Trophoblast cell (in vitro differentiated cells and primary cell): Measurements from ENCODE around the gene P2RY2.

ENCODE experiments used
- DNase-seq, 2 donors: peaks; one replicate each; pipeline ENCODE4 v3.0.0-alpha.2; 2016
- H2AFZ ChIP-seq: 2 replicates; pipeline ENCODE4 v1.6.1; 2013; ENCODE audit warnings: low read length, moderate library complexity, mild to moderate bottlenecking; ENCODE audit not compliant: insufficient read depth, poor library complexity
- H2AK5ac ChIP-seq: 2 replicates; pipeline ENCODE4 v1.6.1; 2013; ENCODE audit warnings: mild to moderate bottlenecking, low read length
- H2BK120ac ChIP-seq: 2 replicates; pipeline ENCODE4 v1.6.1; 2013; ENCODE audit warnings: low read length, mild to moderate bottlenecking, moderate library complexity; ENCODE audit not compliant: insufficient read depth, poor library complexity
- H2BK12ac ChIP-seq: 2 replicates; pipeline ENCODE4 v1.6.1; 2013; ENCODE audit warnings: mild to moderate bottlenecking, low read length, moderate library complexity
- H2BK5ac ChIP-seq: 2 replicates; pipeline ENCODE4 v1.6.1; 2013; ENCODE audit warnings: low read length, low read depth, moderate library complexity, mild to moderate bottlenecking; ENCODE audit not compliant: poor library complexity
- H3K14ac ChIP-seq: 2 replicates; pipeline ENCODE4 v1.6.1; 2013; ENCODE audit warnings: mild to moderate bottlenecking, low read length
- H3K18ac ChIP-seq: 2 replicates; pipeline ENCODE4 v1.6.1; 2013; ENCODE audit warnings: mild to moderate bottlenecking, low read length
- H3K23ac ChIP-seq: 2 replicates; pipeline ENCODE4 v1.6.1; 2013; ENCODE audit warnings: low read length
- H3K27ac ChIP-seq: 2 replicates; pipeline ENCODE4 v1.5.1; 2013; ENCODE audit warnings: low read depth, mild to moderate bottlenecking, inconsistent platforms, low read length, moderate library complexity
- H3K27me3 ChIP-seq: 2 replicates; pipeline ENCODE4 v1.6.1; 2013; ENCODE audit warnings: inconsistent platforms, mild to moderate bottlenecking, low read length, moderate library complexity; ENCODE audit not compliant: insufficient read depth
- H3K36me3 ChIP-seq, 2 experiments: 1 replicate in 1 of 2; 2 replicates in 1 of 2; pipeline ENCODE4 v1.6.1; 2013; ENCODE audit warnings: low read length in 2 of 2, mild to moderate bottlenecking in 2 of 2, moderate library complexity in 1 of 2; ENCODE audit not compliant: insufficient read depth in 2 of 2, control insufficient read depth in 1 of 2
- H3K4ac ChIP-seq: 2 replicates; pipeline ENCODE4 v1.6.1; 2013; ENCODE audit warnings: low read depth, mild to moderate bottlenecking, low read length, moderate library complexity
- H3K4me1 ChIP-seq, 2 experiments: 1 replicate in 1 of 2; 2 replicates in 1 of 2; pipeline ENCODE4 v1.6.1; 2013; ENCODE audit warnings: low read length in 2 of 2, mild to moderate bottlenecking in 2 of 2, moderate library complexity in 1 of 2; ENCODE audit not compliant: insufficient read depth in 2 of 2, control insufficient read depth in 1 of 2
- H3K4me2 ChIP-seq: 2 replicates; pipeline ENCODE4 v1.6.1; 2013; ENCODE audit warnings: inconsistent platforms, mild to moderate bottlenecking, low read length, moderate library complexity
- H3K4me3 ChIP-seq: 2 replicates; pipeline ENCODE4 v1.5.1; 2013; ENCODE audit warnings: mild to moderate bottlenecking, low read depth, low read length, inconsistent platforms
- H3K79me1 ChIP-seq: one replicate; pipeline ENCODE4 v1.6.1; 2013; ENCODE audit warnings: low read length
- H3K79me2 ChIP-seq: 2 replicates; pipeline ENCODE4 v1.6.1; 2013; ENCODE audit warnings: low read length, mild to moderate bottlenecking; ENCODE audit not compliant: control insufficient read depth, insufficient read depth, poor library complexity
- H3K9ac ChIP-seq: 2 replicates; pipeline ENCODE4 v1.6.1; 2013; ENCODE audit warnings: mild to moderate bottlenecking, low read length
- H3K9me3 ChIP-seq: 2 replicates; pipeline ENCODE4 v1.6.1; 2013; ENCODE audit warnings: low read depth, mild to moderate bottlenecking, control low read depth, inconsistent platforms, low read length; ENCODE audit not compliant: insufficient read depth
- H4K12ac ChIP-seq: 2 replicates; pipeline ENCODE4 v1.6.1; 2013; ENCODE audit warnings: low read depth, mild to moderate bottlenecking, low read length, moderate library complexity
- H4K8ac ChIP-seq: 2 replicates; pipeline ENCODE4 v1.6.1; 2013; ENCODE audit warnings: low read depth, mild to moderate bottlenecking, low read length, moderate library complexity
- H4K91ac ChIP-seq: one replicate; pipeline ENCODE4 v1.6.1; 2013; ENCODE audit warnings: low read depth, mild to moderate bottlenecking, low read length, moderate library complexity
- WGBS: extraction: QIAGEN DNeasy Blood & Tissue Kit; methylation state at CpG from one replicate; pipeline ENCODE4 v1.1.7; 2013; ENCODE audit warnings: missing lambda C conversion rate; ENCODE audit not compliant: insufficient read length, insufficient coverage; ENCODE audit errors: extremely low coverage; 5-methylcytosine and 5-hydroxymethylcytosine counted together

The P2RY2 gene

DNA sequence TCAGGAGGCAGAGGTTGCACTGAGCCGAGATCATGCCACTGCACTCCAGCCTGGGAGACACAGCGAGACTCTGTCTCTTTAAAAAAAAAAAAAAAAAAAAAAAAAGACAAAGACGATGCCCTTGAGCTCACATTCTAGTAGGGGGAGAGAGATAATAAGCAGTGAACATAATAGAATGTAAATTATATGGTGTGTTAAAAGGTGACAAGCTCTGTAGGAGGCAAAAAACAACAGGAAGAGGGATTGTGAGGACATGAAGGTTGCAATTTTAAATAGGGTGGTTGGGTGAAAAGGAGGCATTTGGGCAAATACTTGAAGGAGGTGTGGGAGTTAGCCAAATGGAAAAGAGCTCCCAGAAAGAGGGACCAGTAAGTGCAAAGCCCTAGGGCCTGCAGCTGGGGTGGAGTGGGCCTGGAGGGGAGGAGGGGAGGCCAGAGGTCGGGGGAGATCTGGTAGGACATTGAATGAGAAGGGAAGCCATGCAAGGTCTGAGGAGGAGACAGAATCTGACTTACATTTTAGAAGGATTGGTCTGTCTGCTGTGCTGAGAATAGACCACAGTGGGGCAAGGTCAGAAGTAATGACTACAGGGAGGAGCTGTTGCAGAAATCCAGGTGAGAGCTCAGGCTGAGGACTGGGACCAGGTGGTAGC, 26.6 kb downstream of the P2RY2 start:
- no CpG with 5 or more reads among the region's 4 CpGs for WGBS

DNA sequence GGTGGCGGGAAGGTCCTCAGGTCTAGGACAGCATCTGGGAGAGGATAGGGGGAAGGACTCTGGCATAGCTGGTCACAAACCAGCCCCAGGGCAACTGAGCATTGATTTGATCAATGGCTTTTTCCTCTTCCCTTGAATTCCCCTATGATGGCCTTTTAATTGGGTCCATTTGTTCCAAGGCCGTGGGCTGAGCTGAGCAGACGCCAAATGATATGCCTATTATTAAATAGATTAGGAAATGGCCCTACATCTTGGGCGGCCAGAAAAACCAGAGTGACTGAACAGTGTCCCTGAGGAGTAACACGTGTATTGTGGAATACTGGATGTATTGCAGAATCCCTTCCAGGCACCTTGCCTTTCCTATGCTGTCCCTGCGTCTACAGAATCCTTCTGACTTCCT, 27.4 kb downstream of the P2RY2 start:
- Histone ChIP-seq H3K4me1 (peaks cover 21 to 35% of the 10 kb centered on the region in 2 experiments), H3K4ac (no peak overlapping the region), H2BK5ac (no peak overlapping the region), H3K9ac (no peak overlapping the region), H3K4me3 (no peak overlapping the region), H2BK120ac (peak overlapping the region; percentile 13), H3K23ac (no peak overlapping the region), H3K36me3 (no peaks in the 10 kb centered on the region), H2AK5ac (peak overlapping the region; percentile 6), H2AFZ (no peak overlapping the region), H3K27me3 (no peaks in the 10 kb centered on the region), H3K9me3 (no peaks in the 10 kb centered on the region), H3K18ac (no peak overlapping the region), H4K91ac (peak overlapping the region; percentile 22), H3K79me2 (no peaks in the 10 kb centered on the region), H4K8ac (no peak overlapping the region), H3K79me1 (peaks cover 15% of the 10 kb centered on the region), H3K27ac (no peak overlapping the region), H2BK12ac (no peak overlapping the region), H4K12ac (no peak overlapping the region), H3K14ac (no peak overlapping the region), H3K4me2 (no peak overlapping the region)
- WGBS = no CpG with 5 or more reads among the region's 6 CpGs
- DNase-seq = peak in 1 of 2 donors; percentile 8

More for the DNA sequence above, 26.6 kb downstream of the P2RY2 start:
- Histone ChIP-seq H2BK120ac (peak overlapping the region; percentile 41), H3K9ac (no peak overlapping the region), H3K4me1 (peaks cover 24 to 36% of the 10 kb centered on the region in 2 experiments), H3K23ac (no peak overlapping the region), H3K79me1 (peaks cover 12% of the 10 kb centered on the region), H3K79me2 (no peaks in the 10 kb centered on the region), H3K4ac (no peak overlapping the region), H2AFZ (no peak overlapping the region), H3K27ac (peak overlapping the region; percentile 22), H3K36me3 (no peaks in the 10 kb centered on the region), H3K27me3 (no peaks in the 10 kb centered on the region), H3K14ac (peak overlapping the region; percentile 22), H3K4me3 (no peak overlapping the region), H3K4me2 (no peak overlapping the region), H4K12ac (no peak overlapping the region), H4K8ac (no peak overlapping the region), H3K18ac (peak overlapping the region; percentile 2), H2BK12ac (peak overlapping the region; percentile 47), H2AK5ac (no peak overlapping the region), H4K91ac (peak overlapping the region; percentile 21), H3K9me3 (no peaks in the 10 kb centered on the region), H2BK5ac (no peak overlapping the region)
- DNase-seq = no peak

DNA sequence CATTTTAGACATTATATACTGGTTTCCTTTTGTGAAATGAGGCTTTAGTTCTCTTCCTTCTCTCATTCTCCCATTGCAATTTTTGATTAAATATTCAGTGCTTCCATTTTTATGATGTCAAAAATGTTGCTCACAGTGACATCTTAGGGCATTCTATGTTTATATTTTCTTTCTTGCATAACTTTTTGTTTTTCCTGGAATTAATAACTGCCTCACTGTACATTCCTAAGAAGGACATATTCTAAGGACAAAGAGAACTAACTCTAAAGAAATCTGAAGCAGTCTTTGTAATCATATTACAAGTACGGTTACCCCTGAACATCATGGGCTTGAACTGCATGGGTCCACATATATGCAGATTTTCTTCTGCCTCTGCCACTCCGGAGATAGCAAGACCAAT, 28.2 kb downstream of the P2RY2 start:
- no peak overlapping the region for H4K12ac ChIP-seq
- no peak overlapping the region for H2BK12ac ChIP-seq
- H3K4me3 ChIP-seq = no peak overlapping the region
- no peaks in the 10 kb centered on the region for H3K79me2 ChIP-seq
- H4K8ac ChIP-seq = no peak overlapping the region
- no peak overlapping the region for H2AFZ ChIP-seq
- H3K4me1 ChIP-seq = peaks cover 23 to 36% of the 10 kb centered on the region in 2 experiments
- H3K18ac ChIP-seq = no peak overlapping the region
- no peak overlapping the region for H3K23ac ChIP-seq
- H3K4me2 ChIP-seq = no peak overlapping the region
- no peak overlapping the region for H2BK5ac ChIP-seq
- no peak overlapping the region for H2BK120ac ChIP-seq
- H3K4ac ChIP-seq = no peak overlapping the region
- peaks cover 17% of the 10 kb centered on the region for H3K79me1 ChIP-seq
- H3K9me3 ChIP-seq = no peaks in the 10 kb centered on the region
- no CpG with 5 or more reads among the region's 2 CpGs for WGBS
- no peak overlapping the region for H3K27ac ChIP-seq
- no peaks in the 10 kb centered on the region for H3K36me3 ChIP-seq
- no peak for DNase-seq
- H3K27me3 ChIP-seq = no peaks in the 10 kb centered on the region
- H3K14ac ChIP-seq = no peak overlapping the region
- no peak overlapping the region for H2AK5ac ChIP-seq
- H4K91ac ChIP-seq = no peak overlapping the region
- H3K9ac ChIP-seq = no peak overlapping the region

DNA sequence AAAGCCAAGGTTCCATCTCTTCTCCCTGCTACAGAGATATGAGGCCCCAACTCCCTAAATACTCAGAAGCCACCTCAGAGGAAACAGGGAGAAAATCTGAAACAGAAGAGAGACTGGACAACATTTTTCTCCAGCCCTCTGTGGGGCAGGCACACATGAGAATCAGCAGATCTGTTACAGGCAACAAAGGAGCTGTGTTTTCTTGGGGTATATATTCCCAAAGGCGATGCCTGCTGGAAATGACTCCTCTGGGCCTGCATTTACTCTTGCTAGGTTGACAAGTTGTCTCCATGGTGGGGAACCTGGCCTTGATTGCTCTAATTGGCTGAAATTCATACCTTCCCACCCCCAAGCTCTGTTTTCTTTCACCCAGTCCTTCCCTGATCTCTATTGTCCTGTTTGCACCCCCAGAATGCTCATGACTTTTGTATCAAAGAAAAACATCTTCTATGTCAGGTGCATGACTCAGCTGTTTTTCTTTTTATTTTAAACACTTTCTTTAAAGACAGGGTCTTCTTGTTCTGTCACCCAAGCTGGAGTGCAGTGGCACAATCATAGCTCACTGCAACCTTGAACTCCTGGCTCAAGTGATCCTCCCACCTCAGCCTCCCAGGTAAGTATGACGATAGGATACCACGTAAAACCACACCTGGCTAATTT, 30.6 kb downstream of the P2RY2 start:
- Histone ChIP-seq H3K79me1 (peaks cover 10% of the 10 kb centered on the region), H3K23ac (no peak overlapping the region), H4K91ac (no peak overlapping the region), H2BK5ac (peak overlapping the region; percentile 15), H3K4ac (no peak overlapping the region), H3K36me3 (no peaks in the 10 kb centered on the region), H2AK5ac (no peak overlapping the region), H4K8ac (no peak overlapping the region), H3K27me3 (no peaks in the 10 kb centered on the region), H3K9ac (no peak overlapping the region), H3K27ac (peak overlapping the region; percentile 70), H3K9me3 (no peaks in the 10 kb centered on the region), H4K12ac (no peak overlapping the region), H2BK12ac (no peak overlapping the region), H3K18ac (no peak overlapping the region), H2AFZ (no peak overlapping the region), H3K4me3 (no peak overlapping the region), H3K4me1 (peaks cover 23 to 28% of the 10 kb centered on the region in 2 experiments), H3K79me2 (no peaks in the 10 kb centered on the region), H2BK120ac (no peak overlapping the region), H3K4me2 (no peak overlapping the region), H3K14ac (no peak overlapping the region)
- no peak for DNase-seq
- no CpG with 5 or more reads among the region's 3 CpGs for WGBS
